ENCODE results near the gene UMPS. TPM values are rescaled to one million over a fixed set of nuclear protein-coding genes. Genes with fewer than 3 reads are reported as not detected.

Gene UMPS
- polyA plus RNA-seq, 1 donor (not counting 4 experiments of a cell fraction or from before 2014, with no cell fraction given): 53.7 TPM

- no peak for DNase-seq (ENCODE audit: low read depth, low spot score)
- Histone ChIP-seq H3K9me1 (ENCODE audit: control insufficient read depth, extremely low read depth, insufficient read depth, low read length) (no peaks in the 10 kb centered on the region), H4K20me1 (ENCODE audit: control insufficient read depth, extremely low read depth, insufficient read depth, low read length) (peaks cover 5% of the 10 kb centered on the region), H3K36me3 (ENCODE audit: control insufficient read depth in 2 of 2, extremely low read depth in 1 of 2, insufficient read depth in 2 of 2, low read length in 2 of 2) (peaks cover 24 to 51% of the 10 kb centered on the region in 2 experiments), H3K27me3 (ENCODE audit: control insufficient read depth, extremely low read depth, insufficient read depth, low read length) (no peaks in the 10 kb centered on the region), H3K79me2 (ENCODE audit: control insufficient read depth, insufficient read depth, low read length) (no peaks in the 10 kb centered on the region), H3K27ac (ENCODE audit: control insufficient read depth, insufficient read depth, low read length) (no peak overlapping the region), H2AFZ (ENCODE audit: control insufficient read depth, low read length) (no peak overlapping the region), H3K4me2 (ENCODE audit: control insufficient read depth, extremely low read depth, insufficient read depth, low read depth, low read length) (no peak overlapping the region), H3K4me1 (ENCODE audit: control insufficient read depth, extremely low read depth, insufficient read depth, low read length) (peaks cover 4% of the 10 kb centered on the region), H3K9me3 (ENCODE audit: control insufficient read depth, low read depth, low read length) (no peaks in the 10 kb centered on the region), H3K4me3 (ENCODE audit: control insufficient read depth in 2 of 3, extremely low read depth in 1 of 3, insufficient read depth in 2 of 3, low read depth in 1 of 3, low read length in 3 of 3) (no peak overlapping the region), H3K9ac (ENCODE audit: control insufficient read depth, extremely low read depth, insufficient read depth, low read length) (no peak overlapping the region)
- TF ChIP-seq EZH2 (IDR thresholded peaks at IDR 0.05; ENCODE audit: low read length) (no peak), CTCF (optimal IDR thresholded peaks at IDR 0.05 in 1 of 3, IDR thresholded peaks at IDR 0.05 in 1 of 3, conservative IDR thresholded peaks at IDR 0.05 in 1 of 3; ENCODE audit: extremely low read depth in 1 of 3, insufficient read depth in 2 of 3, low read length in 3 of 3) (no peak)
- dilution Hi-C loops (cut with MboI; ENCODE audit: extremely low pct_ligation_motif_present, low sequenced_read_pairs): no loop called here
- no peak for FAIRE-seq
Observed at GRCh38 chr3:124764746-124765145, 34.5 kb downstream of the UMPS start.

GRCh38 chr3:124765197-124765840, 35.1 kb downstream of the UMPS start:
- no peak overlapping the region for H2AFZ ChIP-seq (ENCODE audit: control insufficient read depth, low read length)
- H3K4me2 ChIP-seq (ENCODE audit: control insufficient read depth, extremely low read depth, insufficient read depth, low read depth, low read length): no peak overlapping the region
- H3K27me3 ChIP-seq (ENCODE audit: control insufficient read depth, extremely low read depth, insufficient read depth, low read length): no peaks in the 10 kb centered on the region
- no peak overlapping the region for H3K4me3 ChIP-seq (ENCODE audit: control insufficient read depth in 2 of 3, extremely low read depth in 1 of 3, insufficient read depth in 2 of 3, low read depth in 1 of 3, low read length in 3 of 3)
- peaks cover 4% of the 10 kb centered on the region for H3K4me1 ChIP-seq (ENCODE audit: control insufficient read depth, extremely low read depth, insufficient read depth, low read length)
- H3K36me3 ChIP-seq (ENCODE audit: control insufficient read depth in 2 of 2, extremely low read depth in 1 of 2, insufficient read depth in 2 of 2, low read length in 2 of 2): peaks cover 27 to 51% of the 10 kb centered on the region in 2 experiments
- H3K9ac ChIP-seq (ENCODE audit: control insufficient read depth, extremely low read depth, insufficient read depth, low read length): no peak overlapping the region
- DNase-seq (ENCODE audit: low read depth, low spot score) (no peak), FAIRE-seq (no peak)
- dilution Hi-C loops (cut with MboI; ENCODE audit: extremely low pct_ligation_motif_present, low sequenced_read_pairs): no loop called here
- H4K20me1 ChIP-seq (ENCODE audit: control insufficient read depth, extremely low read depth, insufficient read depth, low read length): peaks cover 5% of the 10 kb centered on the region
- no peak overlapping the region for H3K27ac ChIP-seq (ENCODE audit: control insufficient read depth, insufficient read depth, low read length)
- TF ChIP-seq EZH2 (IDR thresholded peaks at IDR 0.05; ENCODE audit: low read length) (no peak), CTCF (optimal IDR thresholded peaks at IDR 0.05 in 1 of 3, IDR thresholded peaks at IDR 0.05 in 1 of 3, conservative IDR thresholded peaks at IDR 0.05 in 1 of 3; ENCODE audit: extremely low read depth in 1 of 3, insufficient read depth in 2 of 3, low read length in 3 of 3) (no peak)
- no peaks in the 10 kb centered on the region for H3K9me1 ChIP-seq (ENCODE audit: control insufficient read depth, extremely low read depth, insufficient read depth, low read length)
- H3K79me2 ChIP-seq (ENCODE audit: control insufficient read depth, insufficient read depth, low read length): no peaks in the 10 kb centered on the region
- no peaks in the 10 kb centered on the region for H3K9me3 ChIP-seq (ENCODE audit: control insufficient read depth, low read depth, low read length)
